Measurements from ENCODE around the gene P4HA2.

P4HA2 gene

DNA sequence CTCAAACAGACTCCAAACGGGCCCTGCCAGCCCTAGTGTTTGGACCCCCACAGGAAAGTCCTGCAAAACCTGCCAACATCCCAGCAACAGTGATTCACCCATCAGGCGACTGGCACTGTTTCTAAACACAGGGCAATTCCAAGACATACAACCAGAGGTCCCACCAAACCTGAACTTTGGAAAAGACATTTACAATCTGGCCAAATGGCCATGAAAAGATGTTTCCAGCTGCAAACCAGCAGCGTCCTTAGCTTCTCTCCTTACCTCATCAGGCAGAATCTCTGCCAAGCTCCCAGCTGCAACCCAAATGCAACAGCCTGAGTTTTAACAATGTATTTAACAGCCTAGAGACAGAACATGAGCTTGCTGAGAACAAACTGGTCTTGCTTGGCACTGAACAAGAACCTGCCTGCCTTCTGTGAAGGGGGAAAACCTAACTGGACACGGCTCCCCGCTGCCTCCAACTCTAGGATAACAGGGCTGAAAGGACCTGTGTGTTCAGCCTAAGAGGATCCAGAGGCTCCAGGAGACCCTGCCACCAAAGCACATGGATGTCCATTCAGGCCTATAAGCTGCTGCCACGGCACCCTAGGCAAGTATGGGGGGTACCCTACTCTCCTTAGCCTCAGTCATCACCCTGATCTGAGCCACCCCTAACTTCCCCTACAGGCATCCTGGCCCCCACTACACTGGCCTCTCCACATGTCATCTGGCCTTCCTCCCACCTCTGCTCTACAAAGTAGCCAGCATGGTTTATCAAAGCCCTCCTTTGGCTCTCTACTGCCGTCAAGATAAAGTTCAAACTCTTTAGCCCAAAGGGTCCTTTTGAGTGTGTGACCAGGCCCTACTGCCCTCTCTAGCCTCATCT, 5.6 kb downstream of the P4HA2 start:
- FAIRE-seq, result no peak

DNA sequence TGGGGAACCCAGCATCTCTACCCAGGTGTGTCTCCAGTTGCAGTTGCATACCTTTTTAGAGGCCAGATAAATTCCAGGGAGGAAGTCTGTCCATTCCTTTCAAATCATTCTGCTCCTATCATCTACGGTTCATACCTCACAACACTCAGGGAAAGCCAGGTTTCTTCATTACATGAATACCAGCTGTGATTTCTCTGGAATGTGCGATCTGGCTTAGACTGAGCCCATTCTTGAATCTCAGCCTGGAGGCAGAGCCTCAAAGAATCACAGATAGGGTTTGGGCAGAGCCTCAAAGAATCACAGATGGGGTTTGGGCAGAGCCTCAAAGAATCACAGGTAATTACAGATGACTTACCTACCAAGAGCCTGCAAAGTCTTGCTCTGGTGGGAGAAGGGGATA, 7.2 kb downstream of the P4HA2 start:
- no peak for FAIRE-seq

DNA sequence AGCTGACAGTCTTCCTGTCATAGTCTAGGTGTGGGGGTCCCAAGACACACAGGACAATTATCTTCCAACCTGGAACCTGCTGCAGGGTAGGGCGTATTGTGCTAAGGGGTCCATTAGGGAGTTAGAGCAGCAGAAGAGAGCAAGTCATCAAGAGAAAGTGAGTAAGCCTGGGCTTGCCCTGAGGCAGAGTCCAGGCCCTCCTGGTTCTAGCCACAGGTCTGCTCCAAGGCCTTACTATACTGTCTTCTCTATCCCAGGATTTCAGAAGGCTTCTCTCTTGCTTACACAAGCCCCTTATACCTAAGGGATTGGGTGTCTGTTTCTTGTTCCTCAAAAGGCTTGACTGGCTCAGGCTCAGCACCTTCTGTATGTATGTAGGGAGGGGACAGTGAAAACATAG, 7.7 kb downstream of the P4HA2 start:
- no peak for FAIRE-seq

DNA sequence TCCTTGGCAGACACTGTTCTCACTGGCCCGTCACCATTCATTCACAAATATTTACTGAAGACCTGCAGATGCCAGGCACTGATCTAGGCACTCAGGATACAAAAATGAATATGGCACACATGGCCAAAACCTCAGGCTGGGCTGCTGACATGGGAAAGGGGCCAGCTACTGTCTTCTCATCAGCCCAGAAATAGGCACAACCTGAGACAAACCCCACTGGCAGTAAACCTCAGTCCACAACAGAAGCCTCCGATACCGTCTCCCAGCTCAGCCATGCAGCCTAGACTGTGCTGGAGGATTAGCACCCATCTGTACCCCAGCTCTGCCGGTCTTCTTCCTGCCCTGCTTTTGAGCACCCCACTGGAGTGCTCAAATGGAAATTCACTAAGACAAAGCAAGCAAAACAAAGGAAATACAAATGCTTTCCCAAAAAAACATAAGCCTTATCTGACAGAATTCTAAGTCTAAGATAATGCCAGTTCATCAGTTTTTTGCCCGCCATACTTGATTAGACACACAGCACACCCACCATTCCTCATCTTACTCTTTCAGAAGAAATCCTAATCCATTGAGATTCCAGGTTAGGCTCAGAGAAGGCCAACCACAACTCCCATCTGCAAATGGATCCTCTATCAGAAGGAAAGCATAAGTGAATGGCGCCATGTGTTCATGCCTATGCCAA, 8.2 kb downstream of the P4HA2 start:
- no peak for FAIRE-seq

DNA sequence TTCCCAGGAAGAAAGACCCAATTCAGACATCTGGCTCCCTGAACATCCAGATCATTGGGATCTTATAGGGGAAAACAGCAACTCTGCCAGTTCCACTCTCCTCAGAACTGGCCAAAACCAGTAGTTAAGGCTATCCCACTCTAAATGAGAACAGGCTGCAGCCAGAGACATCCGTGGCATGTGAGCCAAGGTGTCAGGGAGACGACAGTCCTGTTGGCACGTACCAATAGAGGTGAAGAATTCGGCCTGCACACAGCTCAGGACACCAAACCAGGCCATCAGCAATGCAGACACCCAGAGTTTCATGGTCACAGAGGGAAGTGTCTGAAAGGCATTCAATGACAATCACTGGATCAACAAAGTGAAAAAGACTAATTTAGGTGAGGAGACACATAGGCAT, 9.3 kb downstream of the P4HA2 start:
- FAIRE-seq, result no peak

GRCh38 chr5:132215329-132215728, 12.3 kb downstream of the P4HA2 start:
- FAIRE-seq, result no peak

DNA sequence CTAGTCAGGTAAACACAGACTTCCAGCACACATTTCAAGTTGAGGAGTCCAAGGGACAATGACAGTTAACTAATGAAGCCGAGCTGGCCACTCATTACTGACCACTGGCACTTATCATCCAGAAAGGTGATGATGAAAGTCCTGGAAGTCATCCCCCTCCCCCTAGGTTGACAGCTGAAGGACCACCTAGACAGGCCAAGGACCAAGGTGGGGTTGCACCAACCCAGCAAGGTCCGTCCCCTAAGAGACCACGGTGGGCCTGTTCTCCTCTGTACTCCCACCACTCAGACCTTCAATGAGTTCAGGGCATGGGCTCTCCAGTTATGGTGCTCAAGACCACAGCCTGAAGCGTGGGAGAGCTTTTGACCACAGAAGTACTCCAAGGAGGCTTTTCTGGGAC, 13.2 kb downstream of the P4HA2 start:
- no peak for FAIRE-seq

- FAIRE-seq, result no peak
Observed at GRCh38 chr5:132213666-132214065, 14.0 kb downstream of the P4HA2 start.

DNA sequence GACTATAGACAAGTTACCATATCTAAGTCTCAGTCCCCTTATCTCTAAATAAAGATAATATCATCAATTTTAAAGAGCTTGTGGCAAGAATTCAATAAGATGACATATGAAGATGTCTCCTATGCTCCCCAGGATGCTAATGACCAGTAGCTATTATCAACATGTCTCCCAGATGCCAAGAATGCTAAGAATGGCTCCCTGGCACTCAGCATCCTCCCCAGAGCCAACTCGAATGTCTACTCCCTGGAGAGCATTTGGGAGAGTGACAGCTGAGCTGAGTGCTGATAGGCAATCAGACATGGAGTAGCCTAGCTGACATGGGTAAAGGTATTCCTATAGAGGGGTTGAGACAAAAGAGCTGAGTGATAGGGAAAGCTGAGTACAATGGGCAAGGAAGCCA, 15.9 kb downstream of the P4HA2 start:
- no peak for FAIRE-seq

- FAIRE-seq, result no peak
Observed at GRCh38 chr5:132210944-132211343, 16.7 kb downstream of the P4HA2 start.

DNA sequence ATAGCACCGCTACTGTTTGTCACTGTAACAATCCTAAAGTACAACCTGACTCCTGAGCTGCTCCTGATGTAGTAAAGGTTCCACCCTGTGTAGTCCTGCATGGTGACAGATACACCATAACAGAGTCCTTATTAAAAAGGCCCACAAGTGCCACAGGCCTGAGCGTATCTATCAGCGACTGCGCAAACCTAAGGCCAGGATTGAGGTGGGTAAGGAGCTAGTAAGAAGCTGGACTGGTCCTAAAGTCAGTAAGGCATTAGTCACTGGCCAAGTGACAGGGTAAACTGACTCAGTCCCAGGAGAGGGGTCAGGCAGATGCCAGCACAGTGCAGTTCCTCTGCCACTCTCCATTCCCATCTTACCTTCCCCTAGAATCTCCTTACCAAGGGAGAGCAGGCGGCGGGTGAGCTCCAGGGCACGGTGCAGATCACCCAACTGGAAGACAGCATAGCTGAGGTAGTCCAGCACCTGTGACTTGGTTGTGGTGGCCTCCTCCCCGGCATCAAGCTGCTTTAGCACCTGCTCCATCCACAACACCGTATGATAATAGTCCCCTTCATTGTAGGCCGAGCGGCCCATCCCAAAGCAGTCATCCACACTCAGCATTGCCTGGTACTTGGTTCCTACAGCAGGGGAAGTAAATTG, 17.6 kb downstream of the P4HA2 start:
- no peak for FAIRE-seq

DNA sequence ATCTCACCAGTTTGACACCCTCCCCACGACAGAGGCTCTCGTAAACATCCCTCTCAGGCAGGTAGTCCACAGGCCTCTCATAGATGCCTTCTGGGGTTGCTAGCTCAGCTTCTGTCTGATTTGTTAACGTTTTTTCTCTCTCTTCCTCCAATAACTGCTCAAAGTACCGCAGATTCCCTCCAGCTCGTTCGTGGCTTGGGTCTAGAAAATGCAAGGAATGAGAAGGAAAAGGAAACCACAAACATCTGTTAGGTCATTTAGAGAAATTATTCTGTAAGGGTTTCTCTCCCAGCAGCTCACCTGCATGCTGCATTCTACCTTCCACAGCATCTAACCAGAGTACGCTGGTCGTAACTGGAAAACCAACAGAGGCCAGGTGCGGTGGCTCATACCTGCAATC, 18.5 kb downstream of the P4HA2 start:
- FAIRE-seq, result no peak

DNA sequence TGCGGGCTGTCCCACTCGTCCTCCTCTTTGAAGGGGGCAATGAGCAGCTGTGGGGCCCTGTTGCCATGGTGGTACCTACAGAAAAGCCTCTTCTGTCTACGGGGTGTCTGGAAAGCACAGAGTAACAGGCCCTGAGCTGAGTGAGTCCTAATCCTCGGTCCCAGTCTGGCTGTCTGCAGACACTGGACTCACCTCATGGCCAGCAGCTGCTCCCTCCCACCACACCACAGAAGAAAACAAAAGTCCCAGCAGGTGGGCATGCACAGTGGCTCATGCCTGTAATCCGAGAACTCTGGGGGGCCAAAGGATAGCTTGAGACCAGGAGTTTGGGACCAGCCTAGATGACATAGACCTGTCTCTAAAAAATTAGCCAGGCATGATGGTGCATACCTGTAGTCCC, 19.9 kb downstream of the P4HA2 start:
- FAIRE-seq, result no peak

GRCh38 chr5:132206782-132207181, 20.9 kb downstream of the P4HA2 start:
- no peak for FAIRE-seq

DNA sequence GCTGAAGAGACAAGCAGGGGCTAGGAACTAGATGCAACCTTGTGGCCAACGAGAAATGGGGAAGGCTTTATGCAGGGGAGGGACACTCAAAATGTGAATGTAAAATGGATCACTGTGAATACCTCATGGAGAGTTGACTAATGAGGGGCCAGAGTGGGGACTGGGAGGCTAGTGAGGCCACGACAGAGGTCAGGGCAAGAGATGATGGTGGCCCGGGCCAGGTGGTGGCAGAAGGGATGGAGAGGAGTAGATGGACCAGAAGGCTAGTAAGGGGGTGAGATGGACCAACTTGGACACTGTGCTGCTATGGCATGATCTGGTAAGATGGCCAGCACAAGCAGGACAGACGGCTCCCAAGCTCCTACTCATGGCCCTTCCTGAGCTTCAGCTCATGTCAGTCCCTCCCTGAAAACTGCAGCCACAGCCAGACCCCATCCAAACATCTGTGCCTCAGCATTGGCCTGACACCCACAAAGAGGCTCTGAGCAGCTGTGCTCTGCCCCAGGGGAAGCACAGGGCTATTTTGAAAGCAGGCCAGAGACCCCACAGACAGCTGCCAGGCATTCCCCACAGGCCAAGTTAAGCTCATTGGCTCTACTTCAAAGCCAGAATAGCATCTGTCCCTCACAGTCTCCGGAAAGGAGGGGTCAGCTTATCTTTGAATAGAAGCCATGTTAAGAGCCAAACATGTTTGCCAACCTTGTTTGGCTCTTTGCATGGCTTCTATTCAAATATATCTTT, 22.1 kb downstream of the P4HA2 start:
- no peak for FAIRE-seq

- no peak for FAIRE-seq
Observed at GRCh38 chr5:132204371-132205135, 23.1 kb downstream of the P4HA2 start.

- no peak for FAIRE-seq
Observed at GRCh38 chr5:132203916-132204315, 23.7 kb downstream of the P4HA2 start.

GRCh38 chr5:132203464-132203818, 24.2 kb downstream of the P4HA2 start:
- FAIRE-seq, result no peak

DNA sequence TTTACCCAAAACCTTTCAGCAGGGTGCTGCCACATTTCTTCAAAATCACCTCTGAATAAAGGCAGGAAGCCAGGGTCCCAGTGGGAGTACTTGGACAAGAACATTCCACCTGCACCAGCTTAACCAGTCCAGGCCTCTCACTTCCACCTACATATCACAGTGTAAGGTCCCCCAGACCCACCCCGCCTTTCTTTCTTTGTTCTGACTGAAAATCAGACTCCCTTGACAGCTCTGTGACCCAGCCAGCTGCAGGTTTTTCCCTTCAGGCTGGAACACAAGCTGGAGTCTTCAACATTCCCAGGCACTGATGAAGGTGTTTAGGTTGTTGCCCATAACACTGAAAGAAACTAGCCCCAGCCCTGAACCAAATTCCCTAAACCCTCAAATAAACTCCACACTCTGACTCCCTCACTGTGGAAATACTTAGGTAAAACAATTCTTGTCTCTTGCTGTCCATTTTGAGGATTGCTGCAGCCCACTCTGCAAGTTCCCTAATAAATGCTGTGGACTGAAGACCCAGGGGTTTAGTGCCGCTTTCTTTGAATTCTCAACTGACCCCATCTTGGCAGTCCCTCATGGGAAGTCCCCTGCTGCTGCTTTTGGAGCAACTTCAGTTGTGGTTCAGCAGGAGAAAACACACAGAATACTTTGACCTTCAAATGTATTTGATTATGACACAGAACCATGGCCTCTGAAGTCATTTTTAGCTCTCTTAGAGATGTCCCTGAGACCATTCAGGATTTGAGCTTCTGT, 24.8 kb downstream of the P4HA2 start:
- no peak for FAIRE-seq

DNA sequence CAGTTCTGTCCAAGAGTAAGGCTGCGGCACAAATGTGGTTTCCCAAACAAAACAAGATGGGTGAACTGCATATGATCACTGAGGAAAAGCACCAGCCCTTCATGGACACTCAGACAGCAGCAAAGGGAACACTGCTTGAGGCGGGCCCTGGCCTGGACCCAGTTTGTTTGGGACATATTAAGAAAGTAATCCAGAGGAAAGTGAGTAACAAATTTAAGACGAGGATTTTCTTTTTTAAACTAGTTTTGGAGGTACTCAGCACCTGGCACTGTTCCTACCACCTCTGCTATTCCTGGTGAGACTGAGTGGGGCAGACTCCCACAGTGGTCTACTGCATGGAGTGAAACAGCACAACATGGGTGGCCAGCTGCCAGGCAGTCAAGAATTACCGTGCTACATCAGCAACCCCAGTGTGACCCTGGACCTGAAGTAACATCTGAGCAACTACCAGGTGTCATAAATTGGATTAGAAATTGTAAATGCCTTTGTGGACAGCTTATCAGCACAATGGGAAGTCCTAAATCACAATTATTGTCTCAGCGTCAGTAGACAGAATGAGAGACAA, 28.5 kb downstream of the P4HA2 start:
- FAIRE-seq, result no peak

DNA sequence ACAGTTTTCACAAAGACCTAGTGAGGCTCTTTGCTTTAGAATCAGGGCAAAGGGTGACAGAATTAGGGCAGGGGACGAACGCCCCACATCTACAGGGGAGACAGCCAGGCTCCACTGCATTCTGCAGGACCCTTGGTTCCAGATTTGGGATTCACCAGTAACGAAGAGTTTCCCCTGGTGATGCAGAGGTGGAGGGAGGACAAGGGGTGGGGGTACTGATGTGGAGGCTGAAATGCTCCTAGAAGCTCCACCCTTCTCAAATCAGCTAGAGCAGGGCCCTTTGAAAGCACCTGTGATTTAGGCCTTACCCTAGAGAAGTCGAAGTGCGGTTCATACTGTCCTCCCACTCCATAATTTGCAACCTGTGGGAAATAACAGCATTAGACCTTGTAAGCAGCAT, 29.1 kb downstream of the P4HA2 start:
- no peak for FAIRE-seq
